Panc1 (cell line): ENCODE measurements around the gene CFAP77.

Experiments used
- CTCF ChIP-seq: fragments of 450-650 bp; IDR thresholded peaks from 2 replicates; pipeline ENCODE4 v1.5.1; 2017; ENCODE audit warnings: mild to moderate bottlenecking
- POLR2AphosphoS5 ChIP-seq: IDR thresholded peaks from 2 replicates; pipeline ENCODE4 v1.6.1; 2012; ENCODE audit warnings: mild to moderate bottlenecking, low read depth, low read length, moderate library complexity

DNA sequence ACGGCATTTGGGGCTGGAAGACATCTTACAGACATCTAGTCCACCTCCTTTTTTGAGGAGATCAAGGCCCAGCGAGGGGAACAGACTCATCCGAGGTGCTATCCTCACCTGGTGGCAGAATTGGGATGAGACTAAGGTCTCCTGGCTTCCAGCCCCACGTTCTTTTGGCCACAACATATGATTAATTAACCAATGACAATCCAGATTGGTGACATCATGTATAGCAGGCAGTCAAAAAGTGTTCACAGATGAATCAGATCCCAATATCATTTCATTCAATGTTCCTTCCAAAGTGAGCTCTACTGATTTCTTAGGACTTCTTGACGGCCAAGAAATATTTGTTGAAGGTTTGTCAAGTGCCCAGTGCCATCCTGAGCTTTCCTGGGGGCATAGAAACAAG, 3.9 kb downstream of the CFAP77 start:
- no peak for TF ChIP-seq CTCF
- no peak for TF ChIP-seq POLR2AphosphoS5
